Fibroblast of gingiva (primary cell): Measurements from ENCODE around the gene ZNHIT6.
"Not testable (repeated sequence)": the region's sequence is repeated elsewhere in the genome, so short reads cannot be mapped to it uniquely, and the experiment has no call there.

Experiments used
- DNase-seq: peaks from one replicate; pipeline ENCODE4 v3.0.0-alpha.2; 2011; ENCODE audit warnings: low read depth

ZNHIT6 gene

DNA sequence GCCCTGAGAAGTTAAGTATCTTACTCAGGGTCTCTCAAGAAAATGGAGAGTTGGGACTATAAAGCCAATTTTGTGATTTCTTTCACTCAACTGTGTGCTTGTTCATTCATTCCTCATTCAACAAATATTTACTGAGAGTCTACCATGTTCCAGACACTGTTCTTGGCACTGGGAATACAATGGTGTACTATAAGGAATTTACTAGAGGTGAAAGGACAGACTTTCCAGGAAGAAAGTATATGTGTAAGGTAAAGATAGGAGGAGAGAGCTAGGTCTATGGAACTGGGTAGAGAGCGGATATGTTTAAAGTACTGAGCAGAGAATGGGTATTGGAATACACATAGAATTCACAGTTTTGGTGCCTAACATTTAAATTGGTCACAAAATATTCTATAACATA, 42.3 kb downstream of the ZNHIT6 start:
- DNase-seq = no peak

DNA sequence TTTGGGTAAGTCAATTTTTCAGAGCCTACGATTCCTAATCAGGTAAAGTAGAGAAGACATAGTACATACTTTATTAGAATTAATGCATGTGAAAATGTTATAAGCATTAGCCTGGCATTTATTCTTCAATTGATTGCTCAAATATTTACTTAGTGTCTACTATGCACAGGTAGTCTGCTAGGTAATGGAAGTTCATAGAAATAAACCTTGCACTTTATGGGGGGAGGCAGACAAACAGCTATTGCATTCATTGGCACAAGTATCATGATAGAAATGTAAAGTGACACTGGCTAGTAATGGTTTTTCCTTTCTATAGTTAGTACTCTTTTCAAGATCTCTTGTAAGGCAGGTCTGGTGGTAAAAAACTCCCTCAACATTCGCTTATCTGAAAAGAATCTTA, 44.9 kb downstream of the ZNHIT6 start:
- no peak for DNase-seq

DNA sequence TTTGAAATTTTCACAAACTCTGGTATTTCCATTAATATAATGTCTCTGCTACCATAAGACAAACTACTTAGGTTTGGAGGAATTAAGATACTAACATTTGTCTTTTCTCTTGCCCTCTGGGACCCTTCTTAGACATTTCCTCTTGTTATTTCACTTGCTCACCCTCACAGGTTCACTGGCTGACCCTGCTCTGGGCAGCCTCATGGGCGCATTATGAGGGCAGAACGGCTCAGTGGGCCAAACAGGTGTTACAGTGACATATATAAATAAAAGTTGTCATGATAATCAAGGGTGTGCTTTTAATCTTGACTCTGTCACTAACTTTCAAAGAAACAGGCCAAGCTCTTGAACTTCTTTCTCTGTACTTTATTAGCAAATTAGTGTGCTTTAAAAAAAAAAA, 46.5 kb downstream of the ZNHIT6 start:
- no peak for DNase-seq

DNA sequence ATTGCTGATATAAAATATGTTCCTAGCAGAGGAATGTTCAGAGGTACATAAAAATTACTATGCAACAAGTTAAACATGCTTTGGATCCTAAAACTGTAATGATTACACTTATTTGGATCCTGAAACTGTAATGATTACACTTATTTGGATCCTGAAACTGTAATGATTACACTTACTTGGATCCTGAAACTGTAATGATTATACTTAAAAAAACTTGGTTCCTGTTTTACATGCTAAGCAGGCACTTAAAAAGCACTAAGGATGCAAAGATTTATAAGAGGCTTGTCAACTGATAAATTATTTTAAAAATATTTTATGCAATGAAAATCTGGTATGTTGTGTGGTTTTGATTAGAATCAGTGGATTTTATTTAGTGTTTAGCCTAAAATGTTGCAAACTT, 47.7 kb downstream of the ZNHIT6 start:
- DNase-seq = no peak

DNA sequence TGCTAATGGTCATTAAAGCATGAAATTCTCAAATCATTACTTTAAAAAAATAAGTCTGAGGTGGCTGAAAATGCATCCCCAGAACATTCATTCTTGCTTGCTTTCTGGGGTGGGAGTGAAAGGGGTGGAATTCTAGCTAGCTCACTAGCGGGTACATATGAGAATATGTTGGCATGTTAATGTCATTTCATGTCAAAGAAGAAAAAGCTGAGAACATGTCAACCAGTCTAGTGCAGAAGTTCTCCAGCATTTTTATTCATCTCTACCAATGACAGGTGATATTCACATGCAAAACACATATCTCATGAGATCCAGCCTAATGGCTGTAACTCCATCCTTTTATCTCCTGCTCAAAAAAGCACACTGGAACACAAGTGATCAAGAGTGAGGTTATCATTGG, 49.1 kb downstream of the ZNHIT6 start:
- no peak for DNase-seq

DNA sequence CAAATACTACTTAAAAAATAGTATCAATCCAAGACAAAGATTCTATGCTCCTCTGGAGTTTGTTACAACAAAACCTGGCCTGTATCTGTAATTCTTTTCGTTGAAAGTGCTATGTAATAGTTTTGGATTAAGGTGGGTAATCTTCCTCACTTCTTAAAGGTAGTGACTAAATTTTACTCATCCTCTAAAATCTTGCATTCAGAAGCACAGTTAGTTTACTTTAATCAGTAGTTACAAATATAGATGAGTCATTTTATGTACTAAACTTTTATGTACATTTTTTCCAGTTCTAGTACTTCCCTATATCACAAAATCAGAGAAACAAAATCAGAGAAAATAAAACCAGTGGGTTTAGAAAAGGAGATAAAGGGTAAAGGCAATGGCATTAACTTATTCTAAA, 51.3 kb downstream of the ZNHIT6 start:
- DNase-seq = no peak

DNA sequence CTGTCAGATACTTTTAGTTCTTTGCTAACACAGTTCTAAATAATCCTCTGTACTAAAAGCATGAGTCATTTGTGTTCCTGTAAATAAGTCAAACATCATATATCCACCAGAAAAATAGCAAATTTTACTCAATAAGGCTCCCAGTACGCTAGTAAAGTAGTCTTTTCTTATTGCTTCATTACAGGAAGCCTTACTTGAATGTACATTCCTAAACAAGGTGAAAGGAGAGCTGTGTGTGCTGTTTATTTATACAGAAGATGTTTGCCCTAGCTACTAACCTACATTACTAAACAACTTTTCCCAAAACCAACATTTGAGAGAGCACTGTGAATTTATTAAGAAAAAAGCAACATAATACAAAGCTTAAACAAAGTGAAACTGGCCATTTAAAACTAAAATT, 52.0 kb downstream of the ZNHIT6 start:
- DNase-seq = peak; percentile 51

DNA sequence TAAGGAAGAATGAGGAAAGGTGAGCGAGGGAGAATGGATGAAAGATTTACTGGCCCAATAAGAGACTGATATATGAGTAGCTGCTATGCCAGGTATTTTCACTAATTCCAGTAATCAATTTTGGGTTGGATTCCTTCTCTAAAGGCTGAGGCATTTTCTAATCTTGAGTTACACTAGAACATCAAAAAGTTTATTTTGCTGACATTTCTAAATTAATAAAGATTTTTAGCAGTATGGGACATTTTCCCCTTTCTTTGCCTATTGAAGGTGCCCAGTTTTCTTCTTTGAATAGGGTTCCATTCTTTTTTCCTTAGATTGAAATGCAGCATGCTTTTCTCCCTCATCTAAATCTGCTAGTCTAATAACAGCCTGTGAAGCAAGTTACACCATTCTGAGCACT, 52.9 kb downstream of the ZNHIT6 start:
- no peak for DNase-seq

DNA sequence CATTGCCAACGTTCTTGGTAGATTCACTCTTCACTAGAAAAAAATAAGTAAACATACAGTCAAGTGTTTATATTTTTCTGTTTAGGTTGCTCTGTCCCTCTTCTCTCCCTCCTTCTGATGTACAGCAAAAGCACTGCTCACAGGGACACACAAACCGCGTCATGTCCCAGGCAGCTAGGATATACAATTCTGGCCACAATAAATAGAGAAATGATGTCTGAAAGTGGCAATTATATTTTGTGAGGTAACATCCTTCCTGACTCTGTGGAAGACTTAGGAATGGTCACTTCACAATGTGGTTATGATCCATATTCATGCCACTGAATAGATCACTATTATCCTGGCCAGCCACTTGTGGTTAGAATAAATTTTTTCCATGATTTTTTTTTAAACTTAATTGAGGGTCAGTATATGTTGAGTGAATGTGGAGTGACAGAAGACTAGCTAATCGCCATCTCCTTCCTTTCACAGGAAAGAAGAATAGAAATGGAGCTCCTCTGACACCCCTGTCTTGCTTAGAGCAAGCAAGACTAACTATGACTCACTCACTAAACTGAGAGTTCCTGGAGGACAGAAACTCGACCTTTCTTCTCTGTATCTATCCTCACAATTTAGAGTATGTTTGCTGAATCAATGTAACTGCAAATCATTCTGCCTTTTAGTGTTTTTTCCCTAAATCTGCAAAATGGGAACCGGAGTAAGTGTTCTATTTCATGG, 54.0 kb downstream of the ZNHIT6 start:
- DNase-seq = peak; percentile 3

DNA sequence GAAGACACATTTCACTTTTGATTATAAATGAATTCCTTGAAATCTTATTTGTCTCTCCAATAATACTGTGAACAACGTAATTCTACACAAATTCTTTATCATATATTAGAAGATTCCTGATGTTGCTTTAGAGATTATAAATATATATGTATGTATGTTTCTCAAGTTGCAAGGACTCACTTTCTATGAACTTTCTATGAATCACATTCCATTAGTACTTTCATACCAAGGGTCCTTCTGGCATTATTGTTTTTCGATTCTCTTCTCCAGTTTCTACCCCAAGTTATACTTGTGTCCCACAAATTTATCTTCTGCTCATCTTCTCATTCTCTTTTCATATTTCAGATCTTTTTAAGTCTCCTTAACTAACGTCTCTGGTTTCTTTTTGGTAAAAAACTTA, 55.9 kb downstream of the ZNHIT6 start:
- no peak for DNase-seq

DNA sequence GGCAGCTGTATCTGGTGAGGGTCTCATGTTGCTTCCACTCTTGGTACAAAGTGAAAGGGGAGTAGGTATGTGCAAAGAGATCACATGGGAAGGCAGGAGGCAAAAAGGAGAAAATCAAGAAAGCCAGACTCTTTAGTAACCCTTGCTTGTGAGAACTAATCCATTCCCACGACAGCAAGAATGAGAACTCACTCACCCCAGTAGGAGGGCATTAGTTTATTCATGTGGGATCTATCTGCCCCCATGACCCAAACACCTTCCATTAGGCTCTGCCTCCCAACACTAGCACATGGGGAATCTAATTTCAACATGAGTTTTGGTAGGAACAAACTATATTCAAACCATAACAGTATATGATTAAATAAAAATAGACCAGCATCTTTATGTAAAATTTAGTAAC, 57.6 kb downstream of the ZNHIT6 start:
- no peak for DNase-seq

DNA sequence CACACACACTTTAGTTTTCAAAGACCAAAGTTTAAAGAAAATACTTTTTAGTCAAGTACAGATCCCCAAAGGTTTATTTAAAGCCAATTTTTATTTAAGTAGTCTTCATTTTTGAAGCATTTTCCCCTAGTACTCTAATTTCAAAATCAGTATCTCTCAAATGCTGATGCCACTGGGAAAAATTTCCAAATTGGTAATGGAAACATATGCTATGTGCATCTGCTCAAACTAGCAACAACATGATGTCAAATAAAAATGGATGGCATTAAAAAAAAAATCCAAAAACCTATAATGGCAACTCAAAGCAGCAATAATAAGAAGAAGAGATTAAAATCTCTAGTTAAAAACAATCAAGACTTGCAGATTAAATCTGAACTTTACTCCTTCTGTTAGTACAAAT, 58.6 kb downstream of the ZNHIT6 start:
- DNase-seq = no peak

DNA sequence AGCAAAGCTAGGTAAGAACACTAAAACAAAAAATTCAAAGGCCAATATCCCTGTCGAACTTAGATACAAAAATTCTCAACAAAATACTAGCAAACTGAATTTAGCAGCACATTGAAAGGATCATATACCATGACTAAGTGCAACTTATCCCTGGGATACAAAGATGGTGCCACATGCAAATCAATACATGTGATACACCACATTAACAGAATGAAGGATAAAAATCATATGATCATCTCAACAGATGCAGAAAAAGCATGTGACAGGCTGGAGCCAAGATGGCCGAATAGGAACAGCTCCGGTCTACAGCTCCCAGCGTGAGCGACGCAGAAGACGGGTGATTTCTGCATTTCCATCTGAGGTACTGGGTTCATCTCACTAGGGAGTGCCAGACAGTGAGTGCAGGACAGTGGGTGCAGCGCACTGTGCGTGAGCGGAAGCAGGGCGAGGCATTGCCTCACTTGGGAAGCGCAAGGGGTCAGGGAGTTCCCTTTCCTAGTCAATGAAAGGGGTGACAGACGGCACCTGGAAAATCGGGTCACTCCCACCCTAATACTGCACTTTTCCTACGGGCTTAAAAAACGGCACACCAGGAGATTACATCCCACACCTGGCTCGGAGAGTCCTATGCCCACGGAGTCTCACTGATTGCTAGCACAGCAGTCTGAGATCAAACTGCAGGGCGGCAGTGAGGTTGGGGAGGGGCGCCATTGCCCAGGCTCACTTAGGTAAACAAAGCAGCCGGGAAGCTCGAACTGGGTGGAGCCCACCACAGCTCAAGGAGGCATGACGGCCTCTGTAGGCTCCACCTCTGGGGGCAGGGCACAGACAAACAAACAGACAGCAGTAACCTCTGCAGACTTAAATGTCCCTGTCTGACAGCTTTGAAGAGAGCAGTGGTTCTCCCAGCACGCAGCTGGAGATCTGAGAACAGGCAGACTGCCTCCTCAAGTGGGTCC, 66.4 kb downstream of the ZNHIT6 start:
- not testable (repeated sequence) for DNase-seq

DNA sequence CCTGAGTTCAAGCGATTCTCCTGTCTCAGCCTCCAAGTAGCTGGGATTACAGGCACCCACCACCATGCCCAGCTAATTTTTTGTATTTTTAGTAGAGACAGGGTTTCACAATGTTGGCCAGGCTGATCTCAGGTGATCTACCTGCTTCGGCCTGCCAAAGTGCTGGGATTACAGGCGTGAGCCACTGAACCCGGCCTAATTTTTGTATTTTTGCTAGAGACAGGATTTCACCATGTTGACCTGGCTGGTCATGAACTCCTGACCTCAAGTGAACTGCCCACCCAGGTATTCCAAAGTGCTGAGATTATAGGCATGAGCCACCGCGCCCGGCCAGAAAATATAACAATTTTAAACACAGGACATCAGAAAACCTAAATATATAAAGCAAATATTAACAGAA, 68.3 kb downstream of the ZNHIT6 start:
- DNase-seq = not testable (repeated sequence)

DNA sequence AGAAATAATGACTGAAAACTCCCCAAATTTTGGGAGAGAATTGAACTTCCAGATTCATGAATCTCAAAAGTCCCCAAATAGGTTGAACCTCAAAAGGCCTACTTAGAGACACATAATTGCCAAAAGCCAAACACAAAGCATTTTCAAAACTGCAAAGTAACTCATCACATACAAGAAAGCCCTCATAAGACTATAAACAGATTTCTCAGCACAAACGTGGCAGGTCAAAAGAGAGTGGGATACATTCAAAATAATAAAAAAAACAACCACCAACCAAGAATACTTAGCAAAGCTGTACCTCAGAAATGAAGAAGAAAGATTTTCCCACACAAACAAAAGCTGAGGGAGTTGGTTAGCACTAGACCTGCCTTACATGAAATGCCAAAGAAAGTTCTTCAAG, 69.8 kb downstream of the ZNHIT6 start:
- no peak for DNase-seq

DNA sequence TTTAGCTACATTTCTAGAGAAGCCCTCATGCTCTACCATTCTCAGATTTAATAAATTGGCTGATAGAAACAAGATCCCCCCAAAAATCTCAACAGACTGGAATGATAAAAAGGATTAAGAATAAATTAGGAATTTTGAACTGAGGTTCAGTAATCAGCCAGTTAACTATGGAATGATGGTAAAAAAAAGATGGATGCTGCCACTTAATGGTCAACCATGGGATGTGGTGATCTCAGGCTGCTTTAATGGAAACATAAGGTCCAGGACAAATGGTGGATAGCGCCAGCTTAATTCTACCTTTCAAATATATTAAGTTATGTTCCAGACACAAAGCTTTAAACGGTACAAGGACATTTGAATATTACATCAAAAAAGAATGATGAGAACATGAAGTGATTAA, 77.7 kb downstream of the ZNHIT6 start:
- DNase-seq = no peak

DNA sequence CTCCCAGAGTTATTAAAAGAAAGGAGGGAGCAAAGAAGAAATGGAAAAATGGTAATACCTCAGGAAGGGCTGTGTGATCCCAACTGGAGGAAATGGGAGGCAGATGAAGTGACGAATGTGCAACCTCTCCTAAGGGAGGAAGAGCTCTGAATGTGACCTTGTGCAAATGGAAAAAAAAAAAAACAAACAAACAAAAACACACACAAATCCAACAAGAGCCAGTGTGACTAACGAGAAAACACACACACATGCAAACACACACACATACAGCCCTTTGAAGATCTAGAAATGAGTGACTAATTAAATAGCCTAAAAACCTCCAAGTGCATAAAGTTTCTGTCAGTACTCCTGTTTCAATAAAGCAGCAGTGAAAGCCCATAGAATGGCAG, 78.7 kb downstream of the ZNHIT6 start:
- peak; percentile 24 for DNase-seq

DNA sequence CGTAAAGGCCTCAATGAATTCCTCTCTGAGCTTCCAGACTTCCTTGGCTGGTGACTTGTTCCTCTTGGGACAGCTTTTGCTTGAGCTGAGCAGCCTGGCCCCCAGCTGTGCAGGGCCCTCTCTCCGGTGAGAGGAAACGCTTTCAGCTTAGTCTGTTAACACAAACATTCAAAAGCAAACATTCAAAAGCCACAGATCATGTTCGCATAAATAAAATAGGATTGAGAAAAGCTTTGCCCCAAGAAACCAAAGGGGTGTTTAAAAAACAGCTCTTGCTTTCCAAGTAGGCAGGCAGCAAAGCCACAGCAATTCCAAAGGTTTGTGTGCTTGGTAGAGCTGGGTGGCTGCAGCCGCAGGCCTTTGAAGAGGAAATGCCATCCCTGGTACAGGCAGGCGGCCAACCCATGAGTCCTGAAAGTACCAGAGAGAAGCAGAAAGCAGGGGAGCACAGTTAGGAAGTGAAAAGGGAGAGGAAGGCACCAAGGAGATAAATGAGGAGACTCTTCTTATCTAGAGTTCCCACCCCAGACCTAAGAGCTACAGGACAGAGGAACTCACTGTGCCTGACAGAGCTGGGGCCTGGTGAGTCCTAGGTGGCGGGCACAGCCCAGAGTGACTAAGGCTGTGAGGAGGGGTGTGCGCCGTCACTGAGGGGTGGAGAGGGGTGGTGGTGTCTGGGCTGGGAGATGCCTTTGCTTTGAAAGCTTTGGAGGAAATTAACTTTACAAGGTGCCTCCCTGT, 79.3 kb downstream of the ZNHIT6 start:
- DNase-seq = peak; percentile 98

DNA sequence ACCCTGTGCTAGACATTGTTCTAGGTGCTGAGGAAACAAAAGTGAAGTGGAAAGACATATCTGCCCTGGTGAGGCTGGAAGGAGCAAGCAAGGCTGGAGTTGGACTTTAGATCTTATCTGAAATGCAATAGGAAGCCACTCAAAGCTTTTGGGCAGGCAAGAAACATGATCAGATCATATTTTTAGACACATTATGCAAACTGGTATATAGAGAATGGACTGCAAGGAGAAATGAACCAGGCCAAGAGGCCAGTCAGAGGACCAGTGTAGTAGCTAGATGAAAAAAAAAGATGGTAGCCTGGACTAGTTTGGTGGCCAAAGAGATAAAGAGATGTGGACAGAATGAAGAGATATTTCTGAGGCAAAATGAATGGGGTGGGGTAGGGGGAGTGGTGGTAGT, 81.4 kb downstream of the ZNHIT6 start:
- DNase-seq = no peak

DNA sequence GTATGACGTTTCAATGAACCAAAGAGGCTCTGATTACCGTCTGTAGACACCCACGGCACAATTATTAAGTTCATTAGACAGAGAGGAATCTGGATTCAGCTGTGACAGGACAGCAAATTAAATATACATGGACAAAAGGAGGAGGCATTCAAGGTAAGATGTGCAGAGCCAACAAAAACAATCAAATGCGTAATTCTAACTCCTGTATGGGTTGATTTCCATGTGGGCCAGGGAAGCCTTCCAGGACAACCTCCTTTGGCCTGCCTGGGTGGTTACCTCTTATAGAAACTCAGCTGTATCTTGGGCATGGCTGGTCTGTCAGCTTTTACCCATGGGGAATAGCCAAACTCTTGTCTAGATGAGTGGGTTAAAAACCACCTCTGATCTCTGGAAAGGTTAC, 83.9 kb downstream of the ZNHIT6 start:
- no peak for DNase-seq

DNA sequence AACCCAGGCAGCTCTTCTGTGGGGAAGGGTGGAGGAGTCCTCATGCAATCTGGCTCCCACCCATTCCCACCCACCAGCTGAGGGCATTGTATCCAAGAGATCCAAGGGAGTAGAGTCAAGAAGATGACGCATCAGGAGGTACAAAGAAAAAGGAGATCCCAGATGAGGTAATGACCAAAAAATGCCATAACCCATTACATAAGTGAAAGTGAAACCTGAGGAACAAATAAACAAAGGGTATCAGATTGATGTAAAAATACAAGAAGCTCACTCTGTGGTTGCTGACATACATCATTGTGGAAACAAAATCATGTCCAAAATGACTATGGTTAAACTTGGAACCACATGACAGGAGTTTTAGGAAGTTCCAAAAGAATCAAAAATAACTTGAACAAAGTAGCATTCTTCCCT, 85.2 kb downstream of the ZNHIT6 start:
- DNase-seq = peak; percentile 68

DNA sequence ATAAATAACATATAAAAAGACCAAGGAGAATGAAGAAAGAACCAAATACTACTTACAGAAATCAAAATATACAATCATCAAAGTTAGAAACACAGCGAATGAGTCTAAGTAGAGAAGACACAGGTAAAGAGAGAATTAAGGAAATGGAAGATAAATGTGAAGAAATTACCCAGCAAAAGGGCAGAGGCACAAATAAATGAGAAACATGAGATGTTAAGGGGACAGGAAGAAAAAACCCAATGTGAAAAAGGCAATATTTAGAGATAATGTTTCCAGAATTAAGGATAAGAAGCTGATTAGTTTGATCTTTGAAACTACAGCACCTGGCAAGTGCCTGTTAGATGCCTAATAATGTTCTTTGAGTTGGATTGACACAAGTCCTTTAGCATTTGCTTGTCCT, 86.8 kb downstream of the ZNHIT6 start:
- no peak for DNase-seq

DNA sequence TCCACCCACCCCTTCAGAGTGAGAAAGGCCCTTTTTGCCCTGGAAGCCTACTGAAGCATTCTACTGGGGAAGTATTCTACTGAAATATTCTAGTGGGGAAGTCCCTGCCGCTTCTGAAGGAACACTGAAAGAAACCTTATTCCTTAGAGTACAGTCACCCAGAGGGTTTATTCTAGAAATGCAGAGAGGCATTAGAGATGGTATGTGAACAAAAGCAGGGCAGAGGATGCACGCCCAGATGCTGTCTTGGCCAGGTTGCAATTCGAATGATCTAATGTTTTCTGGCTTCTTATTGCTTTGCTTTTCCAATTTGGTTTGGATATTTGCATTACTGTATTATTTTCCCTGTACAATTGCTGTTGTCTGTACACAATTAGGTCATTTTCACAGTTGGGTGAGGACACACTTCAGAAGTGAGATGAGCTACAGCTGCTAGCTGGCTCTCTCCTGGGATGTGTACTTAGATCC, 90.6 kb downstream of the ZNHIT6 start:
- DNase-seq = peak; percentile 85
